ENCODE data around the gene KLF1.
A peak's percentile ranks its signal among the peaks of the same experiment; 100 is the strongest.

The KLF1 gene

GRCh38 chr19:12913011-12913561 lies 26.1 kb upstream of the KLF1 start:
- H3K4me3 ChIP-seq (ENCODE audit: low read length, poor library complexity, severe bottlenecking), result peak overlapping the region; percentile 70

GRCh38 chr19:12912571-12912970 lies 25.6 kb upstream of the KLF1 start:
- H3K9me2 ChIP-seq (replicated peaks; ENCODE audit: low read depth, low read length), result no peaks in the 10 kb centered on the region
- peaks cover 35% of the 10 kb centered on the region for H3K4me1 ChIP-seq (ENCODE audit: insufficient read depth, low read length, poor library complexity, severe bottlenecking)
- no peak overlapping the region for H2AFZ ChIP-seq (ENCODE audit: low read length)
- H3K4me2 ChIP-seq (ENCODE audit: low read depth, low read length, poor library complexity, severe bottlenecking), result no peak overlapping the region
- H3K79me2 ChIP-seq (ENCODE audit: insufficient read depth, low read length), result no peaks in the 10 kb centered on the region
- no peaks in the 10 kb centered on the region for H3K36me3 ChIP-seq (ENCODE audit: insufficient read depth, low read length)
- H3K27me3 ChIP-seq (ENCODE audit: insufficient read depth, low read length, poor library complexity, severe bottlenecking), result no peaks in the 10 kb centered on the region
- no peak overlapping the region for H3K4me3 ChIP-seq (ENCODE audit: low read length, poor library complexity, severe bottlenecking)
- H3K9me3 ChIP-seq (ENCODE audit: insufficient read depth, low read depth, low read length), result no peaks in the 10 kb centered on the region
- no peaks in the 10 kb centered on the region for H3F3A ChIP-seq (ENCODE audit: low read depth)
- H3K9ac ChIP-seq (ENCODE audit: low read depth, low read length, poor library complexity, severe bottlenecking), result peak overlapping the region; percentile 29
- no peak for TF ChIP-seq EZH2phosphoT487 (IDR thresholded peaks at IDR 0.05; ENCODE audit: borderline replicate concordance)
- H4K20me1 ChIP-seq (ENCODE audit: insufficient read depth, low read length, poor library complexity, severe bottlenecking), result no peaks in the 10 kb centered on the region

More at GRCh38 chr19:12913011-12913561, 26.1 kb upstream of the KLF1 start:
- Histone ChIP-seq H2AFZ (ENCODE audit: low read length) (no peak overlapping the region), H3K36me3 (ENCODE audit: insufficient read depth, low read length) (no peaks in the 10 kb centered on the region), H4K20me1 (ENCODE audit: insufficient read depth, low read length, poor library complexity, severe bottlenecking) (no peaks in the 10 kb centered on the region), H3K4me1 (ENCODE audit: insufficient read depth, low read length, poor library complexity, severe bottlenecking) (peaks cover 36% of the 10 kb centered on the region), H3F3A (ENCODE audit: low read depth) (no peaks in the 10 kb centered on the region), H3K9me2 (replicated peaks; ENCODE audit: low read depth, low read length) (no peaks in the 10 kb centered on the region), H3K79me2 (ENCODE audit: insufficient read depth, low read length) (peaks cover 3% of the 10 kb centered on the region; the same call in 1 of the 2 replicates), H3K27me3 (ENCODE audit: insufficient read depth, low read length, poor library complexity, severe bottlenecking) (no peaks in the 10 kb centered on the region), H3K9me3 (ENCODE audit: insufficient read depth, low read depth, low read length) (no peaks in the 10 kb centered on the region), H3K9ac (ENCODE audit: low read depth, low read length, poor library complexity, severe bottlenecking) (peak overlapping the region; percentile 73), H3K4me2 (ENCODE audit: low read depth, low read length, poor library complexity, severe bottlenecking) (peak overlapping the region; percentile 80)
- no peak for TF ChIP-seq EZH2phosphoT487 (IDR thresholded peaks at IDR 0.05; ENCODE audit: borderline replicate concordance)
- TF ChIP-seq CTCF (conservative IDR thresholded peaks at IDR 0.05; ENCODE audit: low read length), result no peak

GRCh38 chr19:12907166-12907565 lies 20.2 kb upstream of the KLF1 start:
- H3K4me2 ChIP-seq (ENCODE audit: low read depth, low read length, poor library complexity, severe bottlenecking), result no peak overlapping the region
- no peaks in the 10 kb centered on the region for H3K9me3 ChIP-seq (ENCODE audit: insufficient read depth, low read depth, low read length)
- no peaks in the 10 kb centered on the region for H4K20me1 ChIP-seq (ENCODE audit: insufficient read depth, low read length, poor library complexity, severe bottlenecking)
- TF ChIP-seq EZH2phosphoT487 (IDR thresholded peaks at IDR 0.05; ENCODE audit: borderline replicate concordance), result no peak
- no peak for TF ChIP-seq CTCF (conservative IDR thresholded peaks at IDR 0.05; ENCODE audit: low read length)
- no peaks in the 10 kb centered on the region for H3K36me3 ChIP-seq (ENCODE audit: insufficient read depth, low read length)
- no peaks in the 10 kb centered on the region for H3K4me1 ChIP-seq (ENCODE audit: insufficient read depth, low read length, poor library complexity, severe bottlenecking)
- H3K9me2 ChIP-seq (replicated peaks; ENCODE audit: low read depth, low read length), result no peaks in the 10 kb centered on the region
- no peak overlapping the region for H3K9ac ChIP-seq (ENCODE audit: low read depth, low read length, poor library complexity, severe bottlenecking)
- H3F3A ChIP-seq (ENCODE audit: low read depth), result no peaks in the 10 kb centered on the region
- no peak overlapping the region for H3K4me3 ChIP-seq (ENCODE audit: low read length, poor library complexity, severe bottlenecking)
- H3K27me3 ChIP-seq (ENCODE audit: insufficient read depth, low read length, poor library complexity, severe bottlenecking), result no peaks in the 10 kb centered on the region
- H2AFZ ChIP-seq (ENCODE audit: low read length), result no peak overlapping the region
- H3K79me2 ChIP-seq (ENCODE audit: insufficient read depth, low read length), result no peaks in the 10 kb centered on the region

All from Loucy (cell line).